Measurements from ENCODE around the gene FKRP. TPM values are rescaled to one million over a fixed set of nuclear protein-coding genes. Genes with fewer than 3 reads are reported as not detected.

Gene FKRP
- total and polyA plus RNA-seq, 2 of the 13 experiments (the other 11 are each of a cell fraction or from before 2014, with no cell fraction given) = 7.3 to 9.8 TPM

DNA sequence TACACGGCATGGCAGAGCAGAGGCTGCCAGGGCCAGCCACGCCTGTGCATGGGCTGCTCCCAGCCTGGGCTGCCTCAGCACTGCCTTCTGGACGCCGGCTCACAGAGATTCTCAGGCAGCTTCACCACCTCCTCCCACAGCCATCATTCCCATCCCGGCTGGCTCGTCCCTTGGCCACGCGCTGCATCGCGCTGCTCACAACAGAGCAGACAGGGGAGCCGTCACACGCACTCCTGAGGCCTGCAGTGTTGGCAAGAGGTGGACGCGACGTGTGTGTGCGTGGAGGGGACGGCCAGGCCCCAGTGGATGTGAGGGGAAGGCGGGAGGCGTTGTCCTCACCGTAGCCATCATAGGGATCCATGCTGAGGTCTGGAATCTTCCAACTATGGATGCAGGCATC is 21.4 kb upstream of the FKRP start:
- ChIA-PET CTCF (ENCODE audit: low intra/inter-chr PET ratio, low total read pairs) (no interaction called here), POLR2A (no interaction called here)
- H3K4me3 ChIP-seq (replicated peaks in 1 of 3; ENCODE audit: insufficient read depth in 1 of 3, low read depth in 2 of 3, low read length in 3 of 3) = no peak overlapping the region
- no peaks in the 10 kb centered on the region for H3K9me3 ChIP-seq (ENCODE audit: low read length)
- peaks cover 10% of the 10 kb centered on the region; the same call in 1 of the 2 replicates for H4K20me1 ChIP-seq (ENCODE audit: insufficient read depth, low read length)
- DNase-seq (ENCODE audit: low spot score) = no peak
- intact Hi-C loops (cut with micrococcal nuclease; ENCODE audit: unreplicated experiment) = no loop called here
- no peak for FAIRE-seq
- no peak overlapping the region for H2AFZ ChIP-seq (ENCODE audit: low read length)
- in situ Hi-C loops (cut with HindIII; ENCODE audit: extremely low pct_ligation_motif_present, low pct_unique_long_range_greater_than_20kb) = no loop called here
- H3K27me3 ChIP-seq (ENCODE audit: control insufficient read depth in 1 of 2, insufficient read depth in 2 of 2, low read length in 2 of 2) = no peaks in the 10 kb centered on the region
- no peak overlapping the region for H3K9ac ChIP-seq (ENCODE audit: insufficient read depth, low read depth, low read length)
- H3K36me3 ChIP-seq (replicated peaks in 1 of 2; ENCODE audit: control insufficient read depth in 1 of 2, insufficient read depth in 2 of 2, low read length in 2 of 2) = peaks cover 47 to 77% of the 10 kb centered on the region in 2 experiments
- BruUV-seq (replicated peaks) = no TSS peak
- 99% methylated on average over 19 of the region's 20 CpGs for WGBS (ENCODE audit: low lambda C conversion rate)
- no peak for ATAC-seq
- no peak overlapping the region for H3K4me2 ChIP-seq (ENCODE audit: low read depth, low read length)
- peak; percentile 80 for TF ChIP-seq AGO2 (optimal IDR thresholded peaks at IDR 0.05; ENCODE audit: low read depth, low read length)
- TF ChIP-seq ZNF839 (CRISPR knock-in tag; IDR thresholded peaks at IDR 0.05; ENCODE audit: borderline replicate concordance) = no peak
- peaks cover 12% of the 10 kb centered on the region for H3K4me1 ChIP-seq (ENCODE audit: insufficient read depth, low read length)
- H3K27ac ChIP-seq (ENCODE audit: extremely low read length, insufficient read depth, low read length) = no peak overlapping the region
- no peaks in the 10 kb centered on the region for H3K79me2 ChIP-seq (ENCODE audit: insufficient read depth, low read length)

DNA sequence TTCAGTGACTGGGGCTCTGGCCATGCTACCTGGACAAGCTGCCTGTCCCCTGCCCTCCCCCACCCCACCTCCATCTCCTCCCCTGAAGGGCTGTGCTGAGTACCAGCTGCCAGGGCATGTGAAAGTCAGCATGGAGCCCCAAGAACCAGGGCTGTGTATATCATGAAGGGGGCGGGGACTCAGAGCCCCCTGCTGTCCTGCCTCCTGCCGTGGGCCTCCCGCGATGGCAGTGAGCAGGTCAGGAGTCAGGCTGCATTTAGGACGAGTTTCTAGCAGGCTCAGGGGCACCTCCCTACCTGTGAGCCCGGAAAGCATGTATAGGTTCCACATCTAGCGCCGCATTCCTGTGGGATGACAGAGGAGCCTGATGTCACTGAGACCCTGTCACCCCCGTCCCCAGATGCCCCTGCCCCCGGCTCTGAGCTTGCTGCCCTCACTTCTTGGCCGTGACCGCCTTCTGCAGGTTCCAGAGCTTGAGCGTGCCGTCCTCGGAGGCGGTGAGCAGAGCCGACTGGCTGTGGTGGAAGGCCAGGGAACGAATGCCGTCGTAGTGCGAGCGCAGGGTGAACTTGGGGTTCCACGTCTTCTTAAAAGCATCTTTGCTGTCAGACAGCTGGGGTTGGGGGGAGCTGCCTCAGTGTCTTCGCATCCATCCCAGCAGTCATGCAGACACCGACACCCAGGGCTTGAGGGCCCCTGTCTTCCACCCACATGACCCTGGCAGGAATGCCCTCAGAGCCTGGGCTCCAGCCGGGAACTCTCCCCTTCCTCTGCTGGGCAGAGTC is 20.6 kb upstream of the FKRP start:
- peaks cover 52 to 85% of the 10 kb centered on the region in 2 experiments for H3K36me3 ChIP-seq (replicated peaks in 1 of 2; ENCODE audit: control insufficient read depth in 1 of 2, insufficient read depth in 2 of 2, low read length in 2 of 2)
- ATAC-seq = no peak
- CTCF ChIA-PET (ENCODE audit: low intra/inter-chr PET ratio, low total read pairs) = no interaction called here

More for the DNA sequence above, 20.6 kb upstream of the FKRP start:
- DNase-seq (ENCODE audit: low spot score) (no peak), FAIRE-seq (no peak)
- Histone ChIP-seq H3K4me3 (replicated peaks in 1 of 3; ENCODE audit: insufficient read depth in 1 of 3, low read depth in 2 of 3, low read length in 3 of 3) (no peak overlapping the region), H2AFZ (ENCODE audit: low read length) (no peak overlapping the region), H3K4me1 (ENCODE audit: insufficient read depth, low read length) (peaks cover 12% of the 10 kb centered on the region), H3K4me2 (ENCODE audit: low read depth, low read length) (no peak overlapping the region), H3K9me3 (ENCODE audit: low read length) (no peaks in the 10 kb centered on the region), H3K27ac (ENCODE audit: extremely low read length, insufficient read depth, low read length) (no peak overlapping the region), H3K9ac (ENCODE audit: insufficient read depth, low read depth, low read length) (no peak overlapping the region), H4K20me1 (ENCODE audit: insufficient read depth, low read length) (peaks cover 13% of the 10 kb centered on the region; the same call in 1 of the 2 replicates), H3K79me2 (ENCODE audit: insufficient read depth, low read length) (no peaks in the 10 kb centered on the region), H3K27me3 (ENCODE audit: control insufficient read depth in 1 of 2, insufficient read depth in 2 of 2, low read length in 2 of 2) (no peaks in the 10 kb centered on the region)
- WGBS (ENCODE audit: low lambda C conversion rate) = 95% methylated on average over 19 of the region's 26 CpGs
- intact Hi-C loops (cut with micrococcal nuclease; ENCODE audit: unreplicated experiment) = no loop called here
- in situ Hi-C loops (cut with HindIII; ENCODE audit: extremely low pct_ligation_motif_present, low pct_unique_long_range_greater_than_20kb) = no loop called here
- POLR2A ChIA-PET = no interaction called here
- BruUV-seq (replicated peaks) = no TSS peak
- TF ChIP-seq AGO2 (optimal IDR thresholded peaks at IDR 0.05; ENCODE audit: low read depth, low read length) (peak; percentile 26), RARG (CRISPR knock-in tag; IDR thresholded peaks at IDR 0.05; ENCODE audit: low read depth) (no peak)
